IPS-18a (cell line): Measurements from ENCODE around the gene ERN1.

ENCODE experiments used
- H3K27ac ChIP-seq: one replicate; pipeline ENCODE4 v1.5.1; 2013; ENCODE audit warnings: low read length
- H3K27me3 ChIP-seq: one replicate; pipeline ENCODE4 v1.6.1; 2013; ENCODE audit warnings: mild to moderate bottlenecking, low read length; ENCODE audit not compliant: control insufficient read depth, insufficient read depth
- H3K36me3 ChIP-seq: one replicate; pipeline ENCODE4 v1.6.1; 2013; ENCODE audit warnings: low read depth, low read length; ENCODE audit not compliant: control insufficient read depth
- H3K4me1 ChIP-seq: one replicate; pipeline ENCODE4 v1.6.1; 2013; ENCODE audit warnings: low read depth, low read length; ENCODE audit not compliant: control insufficient read depth
- H3K4me3 ChIP-seq: one replicate; pipeline ENCODE4 v1.5.1; 2013; ENCODE audit warnings: low read length
- H3K9ac ChIP-seq: one replicate; pipeline ENCODE4 v1.6.1; 2013; ENCODE audit warnings: mild to moderate bottlenecking, low read length, moderate library complexity
- H3K9me3 ChIP-seq: one replicate; pipeline ENCODE4 v1.6.1; 2013; ENCODE audit warnings: low read depth, low read length; ENCODE audit not compliant: control insufficient read depth

The ERN1 gene

GRCh38 chr17:64085650-64086005, 44.3 kb downstream of the ERN1 start:
- Histone ChIP-seq H3K9ac (no peak overlapping the region), H3K9me3 (no peaks in the 10 kb centered on the region), H3K27me3 (no peaks in the 10 kb centered on the region), H3K36me3 (no peaks in the 10 kb centered on the region), H3K27ac (no peak overlapping the region), H3K4me1 (peaks cover 10% of the 10 kb centered on the region), H3K4me3 (no peak overlapping the region)

GRCh38 chr17:64084940-64085649, 44.8 kb downstream of the ERN1 start:
- Histone ChIP-seq H3K27ac (no peak overlapping the region), H3K27me3 (no peaks in the 10 kb centered on the region), H3K4me3 (no peak overlapping the region), H3K36me3 (no peaks in the 10 kb centered on the region), H3K4me1 (peaks cover 10% of the 10 kb centered on the region), H3K9ac (no peak overlapping the region), H3K9me3 (no peaks in the 10 kb centered on the region)

DNA sequence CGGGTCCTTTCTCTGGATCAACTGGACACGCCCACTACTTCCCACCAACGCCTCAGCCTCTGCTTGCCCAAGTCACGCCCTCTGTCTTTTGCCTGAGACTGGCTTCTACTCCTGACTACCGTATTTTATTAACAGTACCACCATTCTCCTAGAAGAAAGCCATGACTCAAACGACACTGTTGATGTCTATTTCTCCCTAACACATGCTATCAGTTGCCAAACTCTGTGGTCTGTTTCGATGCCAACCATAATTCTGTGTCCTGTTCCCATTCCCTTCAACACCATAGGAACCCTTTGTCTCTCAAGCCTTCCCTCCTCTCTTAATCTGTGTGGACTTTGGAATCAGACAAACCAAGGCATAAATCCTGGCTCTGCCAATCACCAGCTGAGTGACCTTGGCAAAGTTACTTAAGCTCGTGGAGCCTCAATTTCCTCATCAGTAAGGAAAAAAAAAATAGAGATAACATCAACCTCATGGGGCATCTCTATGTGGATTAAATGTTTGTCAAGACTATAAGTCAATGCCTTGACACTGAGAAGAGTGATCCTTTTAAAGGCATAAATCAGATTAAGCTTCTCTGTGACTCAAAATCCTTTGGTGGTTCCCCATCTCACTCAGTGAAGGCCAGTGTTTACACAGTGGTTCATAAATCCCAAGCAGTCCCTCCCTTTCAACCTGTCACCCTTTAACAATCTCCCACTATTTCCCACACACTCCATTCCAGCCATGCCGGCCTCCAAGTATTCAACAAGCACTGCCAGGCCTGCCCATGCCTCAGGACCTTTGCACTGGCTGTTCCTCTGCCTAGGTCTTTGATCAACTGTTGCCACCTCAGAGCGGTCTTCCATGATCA, 45.6 kb downstream of the ERN1 start:
- peaks cover 10% of the 10 kb centered on the region for H3K4me1 ChIP-seq
- no peaks in the 10 kb centered on the region for H3K9me3 ChIP-seq
- H3K27ac ChIP-seq = no peak overlapping the region
- no peak overlapping the region for H3K4me3 ChIP-seq
- no peak overlapping the region for H3K9ac ChIP-seq
- H3K27me3 ChIP-seq = no peaks in the 10 kb centered on the region
- H3K36me3 ChIP-seq = no peaks in the 10 kb centered on the region

- Histone ChIP-seq H3K36me3 (no peaks in the 10 kb centered on the region), H3K27ac (no peak overlapping the region), H3K9ac (no peak overlapping the region)
Measured at GRCh38 chr17:64083563-64084085, 46.3 kb downstream of the ERN1 start.

DNA sequence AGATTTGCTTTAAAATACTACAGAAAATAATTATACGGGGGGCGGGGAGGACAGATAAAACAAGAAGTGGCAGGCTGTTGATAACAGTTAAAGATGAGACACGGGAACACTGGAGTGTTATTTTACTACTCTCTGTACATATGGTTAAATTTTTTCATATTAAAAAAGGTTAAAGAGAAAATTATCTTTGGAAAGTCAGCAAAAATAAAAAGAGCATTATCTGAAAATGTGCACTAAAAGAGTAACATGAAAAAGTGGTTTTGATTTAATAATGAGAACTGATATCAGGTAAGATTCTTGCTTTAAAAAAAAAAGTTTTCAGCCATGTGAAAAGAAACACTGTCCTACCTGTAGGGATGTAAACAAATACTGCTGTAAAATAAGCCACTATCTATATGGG, 46.9 kb downstream of the ERN1 start:
- H3K9ac ChIP-seq = no peak overlapping the region
- no peaks in the 10 kb centered on the region for H3K9me3 ChIP-seq
- no peaks in the 10 kb centered on the region for H3K27me3 ChIP-seq
- H3K36me3 ChIP-seq = no peaks in the 10 kb centered on the region
- H3K4me3 ChIP-seq = no peak overlapping the region
- H3K4me1 ChIP-seq = peaks cover 10% of the 10 kb centered on the region
- H3K27ac ChIP-seq = no peak overlapping the region

More at GRCh38 chr17:64083563-64084085, 46.3 kb downstream of the ERN1 start:
- H3K27me3 ChIP-seq = no peaks in the 10 kb centered on the region
- no peaks in the 10 kb centered on the region for H3K9me3 ChIP-seq
- H3K4me3 ChIP-seq = no peak overlapping the region
- peaks cover 10% of the 10 kb centered on the region for H3K4me1 ChIP-seq

- Histone ChIP-seq H3K9ac (no peak overlapping the region), H3K27ac (no peak overlapping the region), H3K36me3 (no peaks in the 10 kb centered on the region), H3K27me3 (no peaks in the 10 kb centered on the region), H3K4me3 (no peak overlapping the region), H3K9me3 (no peaks in the 10 kb centered on the region), H3K4me1 (peaks cover 10% of the 10 kb centered on the region)
Measured at GRCh38 chr17:64081802-64082799, 47.8 kb downstream of the ERN1 start.

GRCh38 chr17:64080174-64080618, 49.7 kb downstream of the ERN1 start:
- Histone ChIP-seq H3K4me1 (peaks cover 4% of the 10 kb centered on the region), H3K9ac (no peak overlapping the region)

DNA sequence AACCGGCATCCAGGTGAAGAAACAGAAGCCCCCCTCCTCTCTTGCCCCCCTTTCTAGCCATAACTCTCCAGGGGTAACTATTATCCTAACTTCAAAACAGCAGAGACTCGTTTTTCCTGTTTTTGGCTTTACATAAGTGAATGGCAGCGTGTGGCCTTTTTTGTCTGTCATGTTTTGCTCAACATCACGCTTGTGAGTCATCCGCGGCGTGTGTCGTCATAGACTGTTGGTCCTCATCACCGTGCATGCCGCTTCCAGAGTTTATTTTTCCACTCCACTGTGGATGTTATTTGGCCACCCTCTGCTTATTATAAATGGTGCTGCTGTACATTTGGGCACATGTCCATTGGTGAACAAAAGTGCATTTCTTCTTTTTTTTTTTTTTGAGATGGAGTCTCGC, 52.6 kb downstream of the ERN1 start:
- H3K27ac ChIP-seq = no peak overlapping the region
- H3K4me1 ChIP-seq = no peaks in the 10 kb centered on the region
- no peaks in the 10 kb centered on the region for H3K36me3 ChIP-seq
- H3K27me3 ChIP-seq = no peaks in the 10 kb centered on the region
- H3K9me3 ChIP-seq = no peaks in the 10 kb centered on the region
- no peak overlapping the region for H3K9ac ChIP-seq
- no peak overlapping the region for H3K4me3 ChIP-seq

More at GRCh38 chr17:64080174-64080618, 49.7 kb downstream of the ERN1 start:
- Histone ChIP-seq H3K36me3 (no peaks in the 10 kb centered on the region), H3K4me3 (no peak overlapping the region), H3K27ac (no peak overlapping the region), H3K9me3 (no peaks in the 10 kb centered on the region), H3K27me3 (no peaks in the 10 kb centered on the region)

- H3K36me3 ChIP-seq = no peaks in the 10 kb centered on the region
- H3K4me3 ChIP-seq = no peak overlapping the region
- no peaks in the 10 kb centered on the region for H3K9me3 ChIP-seq
- H3K27ac ChIP-seq = no peak overlapping the region
- no peaks in the 10 kb centered on the region for H3K4me1 ChIP-seq
- no peaks in the 10 kb centered on the region for H3K27me3 ChIP-seq
- no peak overlapping the region for H3K9ac ChIP-seq
Measured at GRCh38 chr17:64075913-64076312, 54.0 kb downstream of the ERN1 start.

- Histone ChIP-seq H3K27ac (no peak overlapping the region), H3K4me1 (no peaks in the 10 kb centered on the region), H3K9ac (no peak overlapping the region), H3K27me3 (no peaks in the 10 kb centered on the region), H3K36me3 (no peaks in the 10 kb centered on the region), H3K4me3 (no peak overlapping the region), H3K9me3 (no peaks in the 10 kb centered on the region)
Measured at GRCh38 chr17:64074704-64075426, 55.1 kb downstream of the ERN1 start.
